Subcutaneous preadipocyte (primary cell): ENCODE results near the gene WDSUB1. TPM values are rescaled to one million over a fixed set of nuclear protein-coding genes. Genes with fewer than 3 reads are reported as not detected.

ENCODE experiments used
- small RNA-seq: library from RNA; depleted of rRNA; stranded (forward); fragments of <200 nt; gene quantifications from one replicate; pipeline ENCODE3, GENCODE V24; 2012
- total RNA-seq: library from RNA; depleted of rRNA; stranded (reverse); fragments of >200 nt; gene quantifications from 2 replicates; pipeline ENCODE4 v1.2.3, GENCODE V29; 2012

Gene WDSUB1, protein sequence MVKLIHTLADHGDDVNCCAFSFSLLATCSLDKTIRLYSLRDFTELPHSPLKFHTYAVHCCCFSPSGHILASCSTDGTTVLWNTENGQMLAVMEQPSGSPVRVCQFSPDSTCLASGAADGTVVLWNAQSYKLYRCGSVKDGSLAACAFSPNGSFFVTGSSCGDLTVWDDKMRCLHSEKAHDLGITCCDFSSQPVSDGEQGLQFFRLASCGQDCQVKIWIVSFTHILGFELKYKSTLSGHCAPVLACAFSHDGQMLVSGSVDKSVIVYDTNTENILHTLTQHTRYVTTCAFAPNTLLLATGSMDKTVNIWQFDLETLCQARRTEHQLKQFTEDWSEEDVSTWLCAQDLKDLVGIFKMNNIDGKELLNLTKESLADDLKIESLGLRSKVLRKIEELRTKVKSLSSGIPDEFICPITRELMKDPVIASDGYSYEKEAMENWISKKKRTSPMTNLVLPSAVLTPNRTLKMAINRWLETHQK
- total RNA-seq = 7.2 and 7.3 TPM in 2 replicates

GRCh38 chr2:159285929-159286708, at the start of gene WDSUB1:
Gene WDSUB1, minus strand, starts transcription at chr2:159286703. Its CDS starts 3,634 bp downstream, at chr2:159283069.

Small RNA genes within 50 kb of the gene (small RNA-seq; reads per million reads assigned to genes)
- not detected for gene MIR6888
